HUES6 (cell line): ENCODE results near the gene TTLL11.

Experiments used
- H3K27ac ChIP-seq: 2 replicates; pipeline ENCODE4 v1.7.0; 2013; ENCODE audit warnings: low read depth, mild to moderate bottlenecking, low read length, inconsistent platforms
- H3K27me3 ChIP-seq: 2 replicates; pipeline ENCODE4 v1.6.1; 2013; ENCODE audit warnings: low read length; ENCODE audit not compliant: control insufficient read depth, insufficient read depth
- H3K36me3 ChIP-seq: 2 replicates; pipeline ENCODE4 v1.6.1; 2013; ENCODE audit warnings: low read length; ENCODE audit not compliant: control insufficient read depth, insufficient read depth
- H3K4me1 ChIP-seq: 2 replicates; pipeline ENCODE4 v1.6.1; 2013; ENCODE audit warnings: low read length; ENCODE audit not compliant: control insufficient read depth, insufficient read depth
- H3K4me3 ChIP-seq: 2 replicates; pipeline ENCODE4 v1.5.1; 2013; ENCODE audit warnings: low read depth, low read length
- H3K9ac ChIP-seq: one replicate; pipeline ENCODE4 v1.6.1; 2013; ENCODE audit warnings: mild to moderate bottlenecking, low read length
- H3K9me3 ChIP-seq: 2 replicates; pipeline ENCODE4 v1.6.1; 2013; ENCODE audit warnings: low read depth, low read length; ENCODE audit not compliant: control insufficient read depth, insufficient read depth

Gene TTLL11

GRCh38 chr9:121915304-121915625, 177.8 kb downstream of the TTLL11 start:
- Histone ChIP-seq H3K4me3 (no peak overlapping the region), H3K27me3 (no peaks in the 10 kb centered on the region), H3K4me1 (no peaks in the 10 kb centered on the region; the same call in 1 of the 2 replicates), H3K9ac (no peak overlapping the region), H3K27ac (no peak overlapping the region), H3K9me3 (no peaks in the 10 kb centered on the region), H3K36me3 (no peaks in the 10 kb centered on the region)

GRCh38 chr9:121914604-121915303, 178.4 kb downstream of the TTLL11 start:
- Histone ChIP-seq H3K27me3 (no peaks in the 10 kb centered on the region), H3K36me3 (no peaks in the 10 kb centered on the region), H3K9ac (no peak overlapping the region), H3K4me1 (no peaks in the 10 kb centered on the region; the same call in 1 of the 2 replicates), H3K27ac (no peak overlapping the region), H3K9me3 (no peaks in the 10 kb centered on the region), H3K4me3 (no peak overlapping the region)

- Histone ChIP-seq H3K4me1 (no peaks in the 10 kb centered on the region; the same call in 1 of the 2 replicates), H3K27me3 (no peaks in the 10 kb centered on the region), H3K36me3 (no peaks in the 10 kb centered on the region), H3K27ac (no peak overlapping the region), H3K9me3 (no peaks in the 10 kb centered on the region), H3K9ac (no peak overlapping the region), H3K4me3 (no peak overlapping the region)
Observed at GRCh38 chr9:121914017-121914595, 179.0 kb downstream of the TTLL11 start.

DNA sequence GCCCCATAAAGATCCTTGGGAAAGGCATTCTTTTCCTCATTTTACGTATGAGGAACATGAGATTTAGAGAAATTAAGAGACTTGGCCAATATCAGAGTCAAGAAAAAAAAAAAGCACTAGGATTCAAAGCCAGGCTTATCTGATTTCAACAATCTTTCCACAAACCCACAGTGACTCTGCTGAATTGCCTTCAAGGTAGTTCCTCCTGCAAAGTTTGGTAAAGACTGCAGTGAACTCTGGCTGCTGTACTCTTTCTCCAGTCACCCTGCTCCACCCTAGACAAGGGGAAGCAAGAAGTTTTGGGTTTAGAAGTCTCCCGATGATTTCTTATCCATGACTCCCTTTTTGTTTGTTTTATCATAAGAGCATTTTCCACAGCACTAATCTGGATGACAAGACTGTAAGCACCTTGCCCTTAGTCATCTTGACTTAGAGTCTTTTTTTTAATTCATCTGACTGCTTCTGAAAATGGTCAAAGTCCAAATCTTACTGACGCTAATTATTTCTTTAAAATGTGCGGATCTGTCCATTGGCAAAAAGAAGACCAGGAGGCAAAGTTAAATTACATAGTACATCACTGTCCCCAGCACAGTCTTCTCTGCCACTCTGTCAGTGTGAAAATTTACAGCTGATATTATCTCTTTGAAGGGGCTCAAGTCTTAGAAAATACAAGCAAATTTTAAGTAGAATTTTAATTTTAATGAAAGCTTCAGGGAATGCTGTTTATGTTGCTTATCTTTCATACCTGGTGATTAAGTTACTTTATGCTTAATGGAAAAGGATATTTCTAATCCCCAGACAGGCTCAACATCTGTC, 180.1 kb downstream of the TTLL11 start:
- no peak overlapping the region for H3K27ac ChIP-seq
- H3K27me3 ChIP-seq: no peaks in the 10 kb centered on the region
- no peak overlapping the region for H3K9ac ChIP-seq
- no peaks in the 10 kb centered on the region for H3K36me3 ChIP-seq
- H3K4me1 ChIP-seq: no peaks in the 10 kb centered on the region; the same call in 1 of the 2 replicates
- H3K4me3 ChIP-seq: no peak overlapping the region
- no peaks in the 10 kb centered on the region for H3K9me3 ChIP-seq

GRCh38 chr9:121910491-121911040, 182.5 kb downstream of the TTLL11 start:
- Histone ChIP-seq H3K36me3 (no peaks in the 10 kb centered on the region), H3K27me3 (no peaks in the 10 kb centered on the region), H3K4me3 (no peak overlapping the region), H3K9ac (no peak overlapping the region), H3K9me3 (no peaks in the 10 kb centered on the region), H3K27ac (no peak overlapping the region), H3K4me1 (no peaks in the 10 kb centered on the region; the same call in 1 of the 2 replicates)

DNA sequence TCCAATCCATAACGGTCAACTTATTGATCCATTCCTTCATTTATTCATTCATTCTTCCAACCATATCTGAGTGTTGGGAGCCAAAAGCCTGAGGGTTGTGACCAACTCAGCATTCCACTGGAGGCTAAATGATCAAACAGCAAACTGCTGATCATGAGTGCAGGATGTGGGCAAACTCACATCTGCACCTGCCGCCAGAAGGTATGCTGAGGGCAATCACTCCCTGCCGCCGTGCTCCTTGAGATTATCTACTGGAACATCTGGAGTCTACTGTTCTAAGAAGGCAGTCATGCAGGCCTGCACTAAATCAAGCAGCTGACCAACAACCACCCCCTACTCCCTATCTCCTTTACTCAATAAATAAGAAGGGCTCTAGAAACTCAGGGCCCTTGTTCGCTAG, 184.0 kb downstream of the TTLL11 start:
- H3K9me3 ChIP-seq: no peaks in the 10 kb centered on the region
- no peaks in the 10 kb centered on the region; the same call in 1 of the 2 replicates for H3K4me1 ChIP-seq
- no peak overlapping the region for H3K9ac ChIP-seq
- H3K27ac ChIP-seq: no peak overlapping the region
- H3K36me3 ChIP-seq: no peaks in the 10 kb centered on the region
- no peak overlapping the region for H3K4me3 ChIP-seq
- H3K27me3 ChIP-seq: no peaks in the 10 kb centered on the region

DNA sequence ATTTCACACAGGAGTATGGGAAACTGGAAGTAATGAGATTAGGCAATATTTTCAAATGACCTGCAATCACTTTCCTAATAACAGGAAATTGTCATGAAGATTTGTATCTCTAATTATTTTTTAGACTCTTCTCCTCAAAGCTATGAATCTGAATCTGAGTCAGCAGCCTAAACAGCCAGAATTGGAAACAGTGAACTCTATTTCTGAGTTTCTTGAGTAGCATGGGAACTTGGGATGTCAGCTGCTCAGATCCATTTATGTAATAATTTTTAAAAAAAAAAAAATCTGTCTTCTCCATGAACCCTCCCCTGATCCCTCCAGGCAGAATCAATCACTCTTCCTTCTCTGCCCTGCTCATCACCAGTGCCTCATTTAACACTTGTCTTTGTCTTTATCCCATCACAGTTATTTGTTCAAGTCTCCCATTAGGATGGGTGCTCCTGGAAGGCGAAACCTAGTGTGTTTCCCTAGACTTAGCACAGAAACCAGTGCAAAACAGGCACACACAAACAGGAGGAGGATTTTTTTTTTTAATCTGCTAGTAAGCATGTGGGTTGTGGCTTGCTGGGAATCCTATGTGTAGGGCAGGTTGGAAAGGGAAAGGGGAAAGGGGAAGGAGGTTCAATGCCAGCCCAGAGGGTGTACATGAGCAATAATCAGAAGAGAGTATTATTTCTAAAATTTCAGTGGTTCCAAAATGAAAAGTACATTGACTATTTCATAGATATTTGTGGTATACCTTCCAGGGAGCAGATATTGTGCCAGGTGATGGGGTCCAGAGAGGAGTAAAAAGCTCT, 186.8 kb downstream of the TTLL11 start:
- Histone ChIP-seq H3K27ac (no peak overlapping the region), H3K4me3 (no peak overlapping the region), H3K9ac (no peak overlapping the region), H3K9me3 (no peaks in the 10 kb centered on the region), H3K27me3 (no peaks in the 10 kb centered on the region), H3K36me3 (no peaks in the 10 kb centered on the region), H3K4me1 (no peaks in the 10 kb centered on the region; the same call in 1 of the 2 replicates)

- Histone ChIP-seq H3K9ac (no peak overlapping the region), H3K27ac (no peak overlapping the region), H3K4me3 (no peak overlapping the region), H3K9me3 (peaks cover 7% of the 10 kb centered on the region), H3K36me3 (no peaks in the 10 kb centered on the region), H3K4me1 (no peaks in the 10 kb centered on the region), H3K27me3 (no peaks in the 10 kb centered on the region)
Observed at GRCh38 chr9:121902461-121903135, 190.5 kb downstream of the TTLL11 start.

- no peaks in the 10 kb centered on the region for H3K27me3 ChIP-seq
- no peak overlapping the region for H3K4me3 ChIP-seq
- H3K9me3 ChIP-seq: peaks cover 7% of the 10 kb centered on the region
- H3K36me3 ChIP-seq: no peaks in the 10 kb centered on the region
- H3K4me1 ChIP-seq: no peaks in the 10 kb centered on the region
- no peak overlapping the region for H3K27ac ChIP-seq
- no peak overlapping the region for H3K9ac ChIP-seq
Observed at GRCh38 chr9:121901616-121902015, 191.5 kb downstream of the TTLL11 start.

GRCh38 chr9:121900163-121900562, 192.9 kb downstream of the TTLL11 start:
- no peak overlapping the region for H3K4me3 ChIP-seq
- H3K36me3 ChIP-seq: no peaks in the 10 kb centered on the region
- H3K9me3 ChIP-seq: peaks cover 7% of the 10 kb centered on the region
- no peak overlapping the region for H3K27ac ChIP-seq
- no peaks in the 10 kb centered on the region for H3K27me3 ChIP-seq
- H3K9ac ChIP-seq: no peak overlapping the region
- H3K4me1 ChIP-seq: no peaks in the 10 kb centered on the region
